Pancreas (tissue), 10 donors: Measurements from ENCODE around the gene CFAP46. TPM values are rescaled to one million over a fixed set of nuclear protein-coding genes. Genes with fewer than 3 reads are reported as not detected.
"Not testable (repeated sequence)": the region's sequence is repeated elsewhere in the genome, so short reads cannot be mapped to it uniquely, and the experiment has no call there.

Experiments
- ATAC-seq, 4 donors: fragments of 200-7000 bp; cut with Tn5 transposase; one replicate each; pipeline versions ENCODE4 v1.8.0 to v1.9.1; 2020; ENCODE audit warnings: mild to moderate bottlenecking in 4 of 4, moderate library complexity in 4 of 4
- DNase-seq, 6 donors: peaks; one replicate each; pipeline ENCODE4 v3.0.0-alpha.2; 2020
- FAIRE-seq: peaks from 2 replicates; lab custom pipeline; 2012; peaks lifted over from hg19 to GRCh38; lab: Jason Lieb, UNC
- H3K27ac ChIP-seq, 4 donors: fragments of 200-600 bp; sonication (generic); 1 replicate in 3 of 4; 2 replicates in 1 of 4; pipeline versions ENCODE4 v1.5.0 to v1.8.0; 2020
- H3K27me3 ChIP-seq, 4 donors: fragments of 200-600 bp; one replicate each; pipeline ENCODE4 v1.8.0; 2021
- H3K36me3 ChIP-seq, 3 donors: fragments of 200-600 bp; sonication (generic) in 1 of 3; one replicate each; pipeline versions ENCODE4 v1.5.0 to v1.8.0; 2020 to 2021
- H3K4me1 ChIP-seq, 3 donors: fragments of 200-600 bp; one replicate each; pipeline ENCODE4 v1.8.0; 2021
- H3K4me3 ChIP-seq, 4 donors: fragments of 200-600 bp; sonication (generic) in 2 of 4; one replicate each; pipeline versions ENCODE4 v1.5.0 to v1.8.0; 2020 to 2021
- H3K9me3 ChIP-seq, 4 donors: fragments of 200-600 bp; one replicate each; pipeline ENCODE4 v1.8.0; 2021
- CTCF ChIP-seq, 4 donors: fragments of 200-600 bp; sonication (generic) in 3 of 4; IDR thresholded peaks; one replicate each; pipeline versions ENCODE4 v1.5.0 to v1.8.0; 2021; ENCODE audit warnings: antibody characterized with exemption in 4 of 4
- WGBS, 2 donors: extraction: QIAGEN DNeasy Blood & Tissue Kit; methylation state at CpG; one replicate each; pipeline ENCODE4 v1.1.7; 2013; 5-methylcytosine and 5-hydroxymethylcytosine counted together
- intact Hi-C, 3 donors: fragments of 100-400 bp; cut with DNase I; formaldehyde crosslinking; loops; one replicate each; pipeline versions ENCODE4 v1.11.1 to v1.14.2; 2022
- polyA plus RNA-seq, 2 donors: library from polyadenylated mRNA; stranded (reverse); fragments of 200-250 nt; gene quantifications; one replicate each; pipeline ENCODE4 v1.2.3, GENCODE V29; 2013
- total RNA-seq, 6 donors: library from RNA; stranded (reverse); fragmentation: NEBNext Ultra II Directional in 4 of 6; extraction: Animal tissue kit (Norgen Biotek cat#: 25700) in 4 of 6; gene quantifications; one replicate each; pipeline versions ENCODE4 v1.2.1 to v1.2.4, GENCODE V29; 2021 to 2023
- donor health status: healthy with polysubstance abuse.
- donor health status: DM: no; HTN: no; CAD: no; lungs with moderate emphysema.
- donor health status: DM: no; HTN: no; CAD: no.
- donor health status: control.
- donor health status: control.
- donor health status: Bipolar disorder and iron deficiency.
- donor health status: DM: yes; HTN: yes; CAD: no.
- donor health status: DM: no; HTN: no; CAD: no.
- donor health status: DM: no; HTN: no; CAD: no.
- donor health status: DM: yes; HTN: yes; CAD: no.

The CFAP46 gene
- total and polyA plus RNA-seq, 8 donors: 0.39 to 1.6 (median 1.0) TPM

- TF ChIP-seq CTCF (IDR thresholded peaks at IDR 0.05): no peak
- Histone ChIP-seq H3K27ac (no peak overlapping the region), H3K36me3 (no peaks in the 10 kb centered on the region), H3K4me3 (no peak overlapping the region), H3K27me3 (no peaks in the 10 kb centered on the region), H3K4me1 (no peaks in the 10 kb centered on the region), H3K9me3 (no peaks in the 10 kb centered on the region)
- DNase-seq (peak in 2 of 6 donors; percentile 38 to 39), FAIRE-seq (no peak), ATAC-seq (no peak)
- 71 to 77% methylated on average over 16 of the region's 16 CpGs for WGBS, 2 donors
- intact Hi-C loops: no loop called here
Observed at GRCh38 chr10:132897516-132898381, 44.6 kb downstream of the CFAP46 start.

- peak in 1 of 6 donors; percentile 10 for DNase-seq
- H3K4me1 ChIP-seq, H3K36me3 ChIP-seq, FAIRE-seq, ATAC-seq, H3K4me3 ChIP-seq, H3K27me3 ChIP-seq, H3K9me3 ChIP-seq, intact Hi-C loops, H3K27ac ChIP-seq: not testable (repeated sequence)
- WGBS, 2 donors: 52 to 57% methylated on average over 6 of the region's 6 CpGs
Observed at GRCh38 chr10:132893786-132894185, 48.6 kb downstream of the CFAP46 start.

- no peaks in the 10 kb centered on the region for H3K4me1 ChIP-seq
- ATAC-seq (no peak), DNase-seq (peak in 1 of 6 donors; percentile 26), FAIRE-seq (no peak)
- H3K27me3 ChIP-seq: peaks cover 0 to 5% (median 0%) of the 10 kb centered on the region in 4 donors
- no peaks in the 10 kb centered on the region for H3K36me3 ChIP-seq
- WGBS, 2 donors: 50 to 57% methylated on average over 9 of the region's 9 CpGs
- intact Hi-C loops: no loop called here
- H3K27ac ChIP-seq: no peak overlapping the region
- no peak overlapping the region for H3K4me3 ChIP-seq
- no peaks in the 10 kb centered on the region for H3K9me3 ChIP-seq
- TF ChIP-seq CTCF (IDR thresholded peaks at IDR 0.05): no peak
Observed at GRCh38 chr10:132893090-132893489, 49.3 kb downstream of the CFAP46 start.

GRCh38 chr10:132892004-132892403, 50.4 kb downstream of the CFAP46 start:
- H3K36me3 ChIP-seq: no peaks in the 10 kb centered on the region
- peaks cover 0 to 5% (median 0%) of the 10 kb centered on the region in 4 donors for H3K27me3 ChIP-seq
- TF ChIP-seq CTCF (IDR thresholded peaks at IDR 0.05): no peak
- H3K4me1 ChIP-seq: no peaks in the 10 kb centered on the region
- WGBS, 2 donors: 58% methylated on average over 12 of the region's 12 CpGs
- FAIRE-seq (no peak), DNase-seq (peak in 1 of 6 donors; percentile 11), ATAC-seq (no peak)
- intact Hi-C loops: no loop called here
- no peak overlapping the region for H3K27ac ChIP-seq
- H3K9me3 ChIP-seq: no peaks in the 10 kb centered on the region
- H3K4me3 ChIP-seq: no peak overlapping the region

- 77 to 84% methylated on average over 6 of the region's 6 CpGs for WGBS, 2 donors
- peak in 1 of 6 donors; percentile 12 for DNase-seq
- Histone ChIP-seq H3K27ac (no peak overlapping the region), H3K9me3 (no peaks in the 10 kb centered on the region), H3K36me3 (no peaks in the 10 kb centered on the region), H3K4me1 (no peaks in the 10 kb centered on the region), H3K27me3 (peaks cover 0 to 5% (median 0%) of the 10 kb centered on the region in 4 donors), H3K4me3 (no peak overlapping the region)
- no peak for ATAC-seq
- no peak for FAIRE-seq
- no peak for TF ChIP-seq CTCF (IDR thresholded peaks at IDR 0.05)
- intact Hi-C loops: no loop called here
Observed at GRCh38 chr10:132891368-132891767, 51.0 kb downstream of the CFAP46 start.
